SK-N-SH (cell line): ENCODE data around the gene DPPA3.

Experiments used
- CTCF ChIP-seq: fragments of 200-600 bp; sonication (generic); IDR thresholded peaks from 2 replicates; pipeline ENCODE4 v1.6.1; 2017; ENCODE audit warnings: antibody characterized with exemption, mild to moderate bottlenecking, moderate library complexity
- FOSL2 ChIP-seq: IDR thresholded peaks from 2 replicates; pipeline ENCODE4 v1.4.0; 2012; ENCODE audit warnings: low read depth, mild to moderate bottlenecking, moderate library complexity, borderline replicate concordance
- MAX ChIP-seq: IDR thresholded peaks from 2 replicates; pipeline ENCODE4 v1.4.0; 2012; ENCODE audit warnings: low read depth
- MEF2A ChIP-seq: IDR thresholded peaks from 2 replicates; pipeline ENCODE4 v1.4.0; 2012; ENCODE audit warnings: low read depth, borderline replicate concordance
- POLR2AphosphoS5 ChIP-seq: IDR thresholded peaks from 2 replicates; pipeline ENCODE4 v1.6.1; 2012; ENCODE audit warnings: low read depth, low read length
- RFX5 ChIP-seq: IDR thresholded peaks from 2 replicates; pipeline ENCODE4 v1.6.1; 2012; ENCODE audit warnings: mild to moderate bottlenecking, improper control_type of control experiment, low read length
- TAF1 ChIP-seq: IDR thresholded peaks from 2 replicates; pipeline ENCODE4 v1.6.1; 2012; ENCODE audit warnings: low read depth, mild to moderate bottlenecking, low read length, moderate library complexity, borderline replicate concordance

GRCh38 chr12:7666595-7666994 is 44.6 kb upstream of the DPPA3 start:
- TF ChIP-seq POLR2AphosphoS5 (no peak), RFX5 (no peak), FOSL2 (no peak), CTCF (no peak), MAX (no peak), TAF1 (no peak), MEF2A (no peak)
